Measurements from ENCODE around the gene TADA1.

DNA sequence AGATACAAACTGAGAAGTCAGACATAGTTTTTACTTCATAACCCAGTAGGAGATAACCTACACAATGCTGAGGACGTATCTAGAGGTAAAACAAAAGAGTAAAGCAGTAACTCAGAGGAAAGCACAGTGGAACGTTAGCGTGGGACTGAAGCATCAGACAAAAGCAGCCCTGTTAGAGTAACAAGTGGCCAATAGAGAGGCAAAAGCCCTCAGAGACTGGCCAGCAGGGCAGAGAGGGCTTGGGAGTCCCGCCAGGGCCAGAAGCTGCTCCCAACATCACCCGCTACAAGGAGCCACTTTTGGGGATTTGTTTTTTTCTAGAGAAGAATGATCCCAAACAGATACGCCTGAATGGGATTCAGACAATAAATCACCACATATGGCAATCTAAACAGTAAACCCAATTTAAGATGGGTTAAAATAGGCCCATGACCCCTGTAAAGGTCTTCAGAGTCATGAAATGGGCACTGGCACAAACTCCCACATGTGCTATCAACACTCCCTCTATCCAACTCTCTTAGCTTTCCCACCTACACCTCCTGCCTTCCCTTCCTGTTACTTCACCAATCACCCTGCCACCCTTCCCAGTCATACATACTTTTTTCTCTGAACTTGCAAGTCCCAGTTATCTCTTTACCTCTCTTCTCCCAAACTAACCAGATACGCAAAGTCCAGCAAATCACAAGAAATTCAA is 17.2 kb downstream of the TADA1 start:
- TF ChIP-seq, protein P1, sequence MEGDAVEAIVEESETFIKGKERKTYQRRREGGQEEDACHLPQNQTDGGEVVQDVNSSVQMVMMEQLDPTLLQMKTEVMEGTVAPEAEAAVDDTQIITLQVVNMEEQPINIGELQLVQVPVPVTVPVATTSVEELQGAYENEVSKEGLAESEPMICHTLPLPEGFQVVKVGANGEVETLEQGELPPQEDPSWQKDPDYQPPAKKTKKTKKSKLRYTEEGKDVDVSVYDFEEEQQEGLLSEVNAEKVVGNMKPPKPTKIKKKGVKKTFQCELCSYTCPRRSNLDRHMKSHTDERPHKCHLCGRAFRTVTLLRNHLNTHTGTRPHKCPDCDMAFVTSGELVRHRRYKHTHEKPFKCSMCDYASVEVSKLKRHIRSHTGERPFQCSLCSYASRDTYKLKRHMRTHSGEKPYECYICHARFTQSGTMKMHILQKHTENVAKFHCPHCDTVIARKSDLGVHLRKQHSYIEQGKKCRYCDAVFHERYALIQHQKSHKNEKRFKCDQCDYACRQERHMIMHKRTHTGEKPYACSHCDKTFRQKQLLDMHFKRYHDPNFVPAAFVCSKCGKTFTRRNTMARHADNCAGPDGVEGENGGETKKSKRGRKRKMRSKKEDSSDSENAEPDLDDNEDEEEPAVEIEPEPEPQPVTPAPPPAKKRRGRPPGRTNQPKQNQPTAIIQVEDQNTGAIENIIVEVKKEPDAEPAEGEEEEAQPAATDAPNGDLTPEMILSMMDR (IDR thresholded peaks at IDR 0.05): no peak
- TF ChIP-seq POLR2A (IDR thresholded peaks at IDR 0.05): no peak

Measured in esophagus squamous epithelium (tissue), 4 donors.